H9 (cell line): ENCODE measurements around the gene ZNF160. TPM values are rescaled to one million over a fixed set of nuclear protein-coding genes. Genes with fewer than 3 reads are reported as not detected.

Source experiments
- DNase-seq: peaks from one replicate; pipeline ENCODE4 v3.0.0-alpha.2; 2017
- H2AFZ ChIP-seq: one replicate; pipeline ENCODE4 v1.6.1; 2013; ENCODE audit warnings: mild to moderate bottlenecking, low read length, control low read depth, moderate library complexity
- H2AK5ac ChIP-seq: 2 replicates; pipeline ENCODE4 v1.6.1; 2013; ENCODE audit warnings: low read length, control low read depth, mixed read lengths; ENCODE audit not compliant: insufficient read length
- H2BK120ac ChIP-seq: one replicate; pipeline ENCODE4 v1.6.1; 2013; ENCODE audit warnings: low read depth, mild to moderate bottlenecking, low read length, control low read depth, inconsistent platforms; ENCODE audit not compliant: poor library complexity, severe bottlenecking
- H2BK12ac ChIP-seq: 2 replicates; pipeline ENCODE4 v1.6.1; 2013; ENCODE audit warnings: low read length, control low read depth, mixed read lengths, low read depth; ENCODE audit not compliant: insufficient read length
- H2BK15ac ChIP-seq: 2 replicates; pipeline ENCODE4 v1.6.1; 2013; ENCODE audit warnings: low read depth, low read length, control low read depth
- H2BK20ac ChIP-seq: one replicate; pipeline ENCODE4 v1.6.1; 2013; ENCODE audit warnings: low read depth, mild to moderate bottlenecking, low read length, control low read depth, inconsistent platforms; ENCODE audit not compliant: poor library complexity, severe bottlenecking
- H2BK5ac ChIP-seq: 2 replicates; pipeline ENCODE4 v1.6.1; 2013; ENCODE audit warnings: low read length, control low read depth, mixed read lengths; ENCODE audit not compliant: insufficient read length
- H3K14ac ChIP-seq: 2 replicates; pipeline ENCODE4 v1.6.1; 2013; ENCODE audit warnings: low read length, control low read depth; ENCODE audit not compliant: insufficient read depth
- H3K18ac ChIP-seq: 2 replicates; pipeline ENCODE4 v1.6.1; 2013; ENCODE audit warnings: low read depth, mild to moderate bottlenecking, mixed read lengths, low read length, control low read depth; ENCODE audit not compliant: insufficient read length
- H3K23ac ChIP-seq: 2 replicates; pipeline ENCODE4 v1.6.1; 2013; ENCODE audit warnings: low read length, control low read depth, mixed read lengths, low read depth; ENCODE audit not compliant: insufficient read length
- H3K23me2 ChIP-seq: 2 replicates; pipeline ENCODE4 v1.6.1; 2013; ENCODE audit warnings: low read depth, mild to moderate bottlenecking, mixed read lengths, low read length, control low read depth; ENCODE audit not compliant: insufficient read length, poor library complexity, severe bottlenecking
- H3K27ac ChIP-seq: 2 replicates; pipeline ENCODE4 v1.5.1; 2013; ENCODE audit warnings: low read length, control low read depth, mixed read lengths, low read depth; ENCODE audit not compliant: insufficient read length
- H3K27me3 ChIP-seq: 2 replicates; pipeline ENCODE4 v1.6.1; 2013; ENCODE audit warnings: low read length, control low read depth, inconsistent platforms; ENCODE audit not compliant: insufficient read depth
- H3K4ac ChIP-seq: 2 replicates; pipeline ENCODE4 v1.6.1; 2013; ENCODE audit warnings: low read depth, mild to moderate bottlenecking, control low read depth, inconsistent platforms, low read length, moderate library complexity
- H3K4me1 ChIP-seq: 2 replicates; pipeline ENCODE4 v1.6.1; 2013; ENCODE audit warnings: low read length, control low read depth, inconsistent platforms; ENCODE audit not compliant: insufficient read depth
- H3K4me2 ChIP-seq: 2 replicates; pipeline ENCODE4 v1.6.1; 2013; ENCODE audit warnings: low read length, control low read depth, mixed read lengths; ENCODE audit not compliant: insufficient read length, insufficient read depth
- H3K56ac ChIP-seq: 2 replicates; pipeline ENCODE4 v1.6.1; 2013; ENCODE audit warnings: low read depth, mild to moderate bottlenecking, mixed read lengths, low read length, control low read depth; ENCODE audit not compliant: insufficient read length
- H3K79me1 ChIP-seq: 2 replicates; pipeline ENCODE4 v1.6.1; 2013; ENCODE audit warnings: low read depth, mild to moderate bottlenecking, moderate library complexity, low read length, control low read depth, inconsistent platforms; ENCODE audit not compliant: insufficient read depth, poor library complexity, severe bottlenecking
- H3K79me2 ChIP-seq: 2 replicates; pipeline ENCODE4 v1.6.1; 2013; ENCODE audit warnings: low read length, control low read depth, inconsistent platforms; ENCODE audit not compliant: insufficient read depth
- H3K9ac ChIP-seq: 2 replicates; pipeline ENCODE4 v1.6.1; 2013; ENCODE audit warnings: low read length, control low read depth, mixed read lengths; ENCODE audit not compliant: insufficient read length; ENCODE audit errors: extremely low read depth
- H3K9me3 ChIP-seq: one replicate; pipeline ENCODE4 v1.6.1; 2013; ENCODE audit warnings: low read depth, low read length, inconsistent platforms; ENCODE audit not compliant: control insufficient read depth
- H3T11ph ChIP-seq: one replicate; pipeline ENCODE4 v1.6.1; 2013; ENCODE audit warnings: mild to moderate bottlenecking, low read length, control low read depth, inconsistent platforms
- H4K20me1 ChIP-seq: one replicate; pipeline ENCODE4 v1.6.1; 2013; ENCODE audit not compliant: control insufficient read depth, insufficient read length, insufficient read depth
- H4K5ac ChIP-seq: 2 replicates; pipeline ENCODE4 v1.6.1; 2013; ENCODE audit warnings: low read depth, mild to moderate bottlenecking, mixed read lengths, low read length, control low read depth; ENCODE audit not compliant: insufficient read length
- H4K8ac ChIP-seq: replicated peaks from 2 replicates; pipeline ENCODE4 v1.6.1; 2013; ENCODE audit warnings: low read length, control low read depth, mixed read lengths, low read depth; ENCODE audit not compliant: insufficient read length
- H4K91ac ChIP-seq: 2 replicates; pipeline ENCODE4 v1.6.1; 2013; ENCODE audit warnings: low read depth, mild to moderate bottlenecking, moderate library complexity, mixed read lengths, low read length, control low read depth; ENCODE audit not compliant: insufficient read length
- H3K27ac Mint-ChIP-seq, 3 experiments: 2 replicates in 2 of 3; 3 replicates in 1 of 3; pipeline ENCODE4 v1.8.0; 2020 to 2021; ENCODE audit warnings: mixed read lengths in 3 of 3, mild to moderate bottlenecking in 1 of 3, moderate library complexity in 1 of 3
- H3K27me3 Mint-ChIP-seq: 2 replicates; pipeline ENCODE4 v1.8.0; 2021; ENCODE audit warnings: low read depth, mild to moderate bottlenecking, moderate library complexity, mixed read lengths
- H3K36me3 Mint-ChIP-seq, 3 experiments: 2 replicates in 2 of 3; 3 replicates in 1 of 3; pipeline ENCODE4 v1.8.0; 2020 to 2021; ENCODE audit warnings: low read depth in 3 of 3, mixed read lengths in 3 of 3; ENCODE audit not compliant: insufficient read depth in 1 of 3
- H3K4me1 Mint-ChIP-seq, 2 experiments: 2 replicates each; pipeline ENCODE4 v1.8.0; 2020; ENCODE audit warnings: mixed read lengths in 2 of 2
- H3K4me3 Mint-ChIP-seq, 2 experiments: 2 replicates in 1 of 2; 3 replicates in 1 of 2; pipeline ENCODE4 v1.8.0; 2020 to 2021; ENCODE audit warnings: mild to moderate bottlenecking in 2 of 2, mixed read lengths in 2 of 2, moderate library complexity in 1 of 2
- H3K9me3 Mint-ChIP-seq, 2 experiments: 2 replicates in 1 of 2; 3 replicates in 1 of 2; pipeline ENCODE4 v1.8.0; 2020; ENCODE audit warnings: mild to moderate bottlenecking in 2 of 2, mixed read lengths in 2 of 2, moderate library complexity in 1 of 2
- WGBS: extraction: QIAGEN DNeasy Blood & Tissue Kit; methylation state at CpG from one replicate; pipeline ENCODE4 v1.1.7; 2013; ENCODE audit warnings: missing lambda C conversion rate, low lambda C conversion rate, mixed read lengths; ENCODE audit not compliant: insufficient read length; ENCODE audit errors: extremely low coverage; 5-methylcytosine and 5-hydroxymethylcytosine counted together
- total RNA-seq: library from RNA; stranded (reverse); gene quantifications from 2 replicates; pipeline ENCODE4 v1.2.1, GENCODE V29; 2021
- TF ChIP-seq, protein P1 (sequence below): fragments of 200-600 bp; sonication (generic); conservative IDR thresholded peaks from 3 replicates; pipeline ENCODE4 v1.8.0; 2021; ENCODE audit warnings: antibody characterized with exemption, mild to moderate bottlenecking

ZNF160 gene
- total RNA-seq, 1 experiment from 2014 or later = 31.1 TPM

DNA sequence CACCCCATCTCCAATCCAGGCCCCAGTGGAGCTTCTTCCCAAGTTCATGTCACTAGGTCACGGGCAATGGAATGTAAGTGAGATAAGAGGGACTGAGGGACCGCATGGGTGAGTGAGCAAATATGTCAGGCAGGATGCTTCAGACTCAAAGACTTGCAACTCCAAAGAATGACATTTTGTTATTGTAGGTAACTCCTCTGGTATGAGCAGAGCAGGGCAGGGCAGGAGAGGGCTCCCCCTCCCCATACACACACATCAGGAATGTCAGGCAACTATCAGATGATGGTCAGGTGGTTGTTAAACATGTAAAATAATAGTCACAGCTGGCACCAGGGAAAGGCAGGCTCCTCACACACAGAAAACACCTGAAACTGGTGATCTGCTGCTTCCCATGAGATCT lies 48.1 kb downstream of the ZNF160 start:
- H3K23me2 ChIP-seq = peaks cover 11% of the 10 kb centered on the region
- H2BK120ac ChIP-seq = no peak overlapping the region
- no peak overlapping the region for H4K91ac ChIP-seq
- no peak overlapping the region; a peak in 1 of 5 replicates for H3K4me3 Mint-ChIP-seq
- no peak overlapping the region for H4K8ac ChIP-seq
- no peak overlapping the region for H2BK15ac ChIP-seq
- DNase-seq = no peak
- no peak overlapping the region for H3K27ac Mint-ChIP-seq
- H4K20me1 ChIP-seq = no peaks in the 10 kb centered on the region
- H2AFZ ChIP-seq = no peak overlapping the region
- TF ChIP-seq, protein P1, sequence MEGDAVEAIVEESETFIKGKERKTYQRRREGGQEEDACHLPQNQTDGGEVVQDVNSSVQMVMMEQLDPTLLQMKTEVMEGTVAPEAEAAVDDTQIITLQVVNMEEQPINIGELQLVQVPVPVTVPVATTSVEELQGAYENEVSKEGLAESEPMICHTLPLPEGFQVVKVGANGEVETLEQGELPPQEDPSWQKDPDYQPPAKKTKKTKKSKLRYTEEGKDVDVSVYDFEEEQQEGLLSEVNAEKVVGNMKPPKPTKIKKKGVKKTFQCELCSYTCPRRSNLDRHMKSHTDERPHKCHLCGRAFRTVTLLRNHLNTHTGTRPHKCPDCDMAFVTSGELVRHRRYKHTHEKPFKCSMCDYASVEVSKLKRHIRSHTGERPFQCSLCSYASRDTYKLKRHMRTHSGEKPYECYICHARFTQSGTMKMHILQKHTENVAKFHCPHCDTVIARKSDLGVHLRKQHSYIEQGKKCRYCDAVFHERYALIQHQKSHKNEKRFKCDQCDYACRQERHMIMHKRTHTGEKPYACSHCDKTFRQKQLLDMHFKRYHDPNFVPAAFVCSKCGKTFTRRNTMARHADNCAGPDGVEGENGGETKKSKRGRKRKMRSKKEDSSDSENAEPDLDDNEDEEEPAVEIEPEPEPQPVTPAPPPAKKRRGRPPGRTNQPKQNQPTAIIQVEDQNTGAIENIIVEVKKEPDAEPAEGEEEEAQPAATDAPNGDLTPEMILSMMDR = no peak
- no peak overlapping the region for H2BK20ac ChIP-seq
- H3K56ac ChIP-seq = no peak overlapping the region
- H3K79me1 ChIP-seq = no peaks in the 10 kb centered on the region
- H3K27me3 Mint-ChIP-seq = peaks cover 39% of the 10 kb centered on the region
- H2BK5ac ChIP-seq = no peak overlapping the region
- H3K36me3 Mint-ChIP-seq = peaks cover 3 to 11% (median 6%) of the 10 kb centered on the region in 3 experiments; a peak in 6 of 7 replicates
- H3K27me3 ChIP-seq = peaks cover 3% of the 10 kb centered on the region; the same call in 1 of the 2 replicates
- H2AK5ac ChIP-seq = no peak overlapping the region
- no peak overlapping the region for H3K23ac ChIP-seq
- H3K9me3 ChIP-seq = no peaks in the 10 kb centered on the region
- H3K27ac ChIP-seq = no peak overlapping the region
- no peak overlapping the region for H3K14ac ChIP-seq
- no peaks in the 10 kb centered on the region for H3K79me2 ChIP-seq
- no CpG with 5 or more reads among the region's 2 CpGs for WGBS
- H4K5ac ChIP-seq = no peak overlapping the region
- H3T11ph ChIP-seq = no peak overlapping the region
- no peak overlapping the region for H3K18ac ChIP-seq
- H3K4ac ChIP-seq = no peak overlapping the region
- no peak overlapping the region for H3K9ac ChIP-seq
- H2BK12ac ChIP-seq = no peak overlapping the region
- H3K4me1 ChIP-seq = no peaks in the 10 kb centered on the region
- peaks cover 22 to 46% of the 10 kb centered on the region in 2 experiments for H3K9me3 Mint-ChIP-seq
- peaks cover 3 to 8% of the 10 kb centered on the region in 2 experiments for H3K4me1 Mint-ChIP-seq
- no peak overlapping the region for H3K4me2 ChIP-seq
